Liver (tissue), 9 donors: ENCODE results near the gene XRCC5. TPM values are rescaled to one million over a fixed set of nuclear protein-coding genes. Genes with fewer than 3 reads are reported as not detected.
"Not testable (repeated sequence)": the region's sequence is repeated elsewhere in the genome, so short reads cannot be mapped to it uniquely, and the experiment has no call there.

Source experiments
- DNase-seq: peaks from one replicate; pipeline ENCODE4 v3.0.0-alpha.2; 2017; ENCODE audit warnings: low spot score
- H3K27ac ChIP-seq, 2 donors: one replicate each; pipeline ENCODE4 v1.7.0; 2013; ENCODE audit warnings: inconsistent platforms in 2 of 2, low read length in 2 of 2, control low read depth in 1 of 2, low read depth in 1 of 2, mild to moderate bottlenecking in 1 of 2
- H3K27me3 ChIP-seq, 4 donors: one replicate each; pipeline versions ENCODE4 v1.6.1 to v1.7.0; 2013; ENCODE audit warnings: low read length in 3 of 4, inconsistent platforms in 1 of 4, mild to moderate bottlenecking in 1 of 4, moderate library complexity in 1 of 4; ENCODE audit not compliant: control insufficient read depth in 4 of 4, insufficient read depth in 4 of 4
- H3K36me3 ChIP-seq, 4 donors: one replicate each; pipeline versions ENCODE4 v1.6.1 to v1.7.0; 2013; ENCODE audit warnings: low read length in 3 of 4, mild to moderate bottlenecking in 3 of 4, low read depth in 1 of 4, moderate library complexity in 1 of 4; ENCODE audit not compliant: control insufficient read depth in 4 of 4, insufficient read depth in 3 of 4
- H3K4me1 ChIP-seq, 4 donors: one replicate each; pipeline versions ENCODE4 v1.6.1 to v1.7.0; 2013; ENCODE audit warnings: low read length in 3 of 4, mild to moderate bottlenecking in 3 of 4, moderate library complexity in 1 of 4; ENCODE audit not compliant: control insufficient read depth in 4 of 4, insufficient read depth in 4 of 4
- H3K4me3 ChIP-seq, 3 donors: one replicate each; pipeline versions ENCODE4 v1.6.1 to v1.7.0; 2013; ENCODE audit warnings: low read length in 3 of 3, control low read depth in 1 of 3, low read depth in 1 of 3, mild to moderate bottlenecking in 1 of 3
- H3K9ac ChIP-seq, 2 donors: one replicate each; pipeline ENCODE4 v1.7.0; 2013; ENCODE audit warnings: low read length in 2 of 2, mild to moderate bottlenecking in 2 of 2, moderate library complexity in 2 of 2, control low read depth in 1 of 2, low read depth in 1 of 2
- H3K9me3 ChIP-seq, 4 donors: one replicate each; pipeline versions ENCODE4 v1.6.1 to v1.7.0; 2013; ENCODE audit warnings: low read length in 3 of 4; ENCODE audit not compliant: control insufficient read depth in 4 of 4
- EGR1 ChIP-seq, 2 donors: IDR thresholded peaks; 2 replicates each; pipeline ENCODE4 v1.6.1; 2016 to 2018; ENCODE audit warnings: antibody characterized with exemption in 2 of 2, low read depth in 2 of 2
- FOXA1 ChIP-seq: IDR thresholded peaks from 2 replicates; pipeline ENCODE4 v1.6.1; 2016; ENCODE audit warnings: antibody characterized with exemption
- FOXA2 ChIP-seq: IDR thresholded peaks from 2 replicates; pipeline ENCODE4 v1.6.1; 2016; ENCODE audit warnings: antibody characterized with exemption
- GABPA ChIP-seq, 2 donors: IDR thresholded peaks in 1 of 2; conservative IDR thresholded peaks in 1 of 2; 2 replicates each; pipeline ENCODE4 v1.6.1; 2016; ENCODE audit warnings: antibody characterized with exemption in 2 of 2, mild to moderate bottlenecking in 1 of 2, moderate library complexity in 1 of 2
- HNF4A ChIP-seq, 2 donors: conservative IDR thresholded peaks; 2 replicates each; pipeline ENCODE4 v1.6.1; 2016; ENCODE audit warnings: antibody characterized with exemption in 2 of 2, mild to moderate bottlenecking in 2 of 2
- HNF4G ChIP-seq: IDR thresholded peaks from 2 replicates; pipeline ENCODE4 v1.6.1; 2016; ENCODE audit warnings: antibody characterized with exemption
- JUND ChIP-seq, 2 donors: IDR thresholded peaks; 2 replicates each; pipeline ENCODE4 v1.6.1; 2016; ENCODE audit warnings: antibody characterized with exemption in 2 of 2
- NR2F2 ChIP-seq: IDR thresholded peaks from 2 replicates; pipeline ENCODE4 v1.6.1; 2016; ENCODE audit warnings: antibody characterized with exemption
- RAD21 ChIP-seq, 2 donors: IDR thresholded peaks; 2 replicates each; pipeline ENCODE4 v1.6.1; 2016; ENCODE audit warnings: antibody characterized with exemption in 2 of 2, mild to moderate bottlenecking in 2 of 2
- RXRA ChIP-seq, 2 donors: IDR thresholded peaks; 2 replicates each; pipeline ENCODE4 v1.6.1; 2017 to 2018; ENCODE audit warnings: antibody characterized with exemption in 2 of 2, mild to moderate bottlenecking in 1 of 2
- SP1 ChIP-seq: IDR thresholded peaks from 2 replicates; pipeline ENCODE4 v1.6.1; 2018; ENCODE audit warnings: antibody characterized with exemption, mild to moderate bottlenecking
- TAF1 ChIP-seq: conservative IDR thresholded peaks from 2 replicates; pipeline ENCODE4 v1.6.1; 2016; ENCODE audit warnings: antibody characterized with exemption, mild to moderate bottlenecking
- YY1 ChIP-seq: IDR thresholded peaks from 2 replicates; pipeline ENCODE4 v1.6.1; 2016; ENCODE audit warnings: antibody characterized with exemption, mild to moderate bottlenecking
- WGBS: extraction: QIAGEN DNeasy Blood & Tissue Kit; methylation state at CpG from one replicate; pipeline ENCODE4 v1.1.7; 2013; 5-methylcytosine and 5-hydroxymethylcytosine counted together
- polyA plus RNA-seq, 2 donors: library from polyadenylated mRNA; stranded (reverse) in 1 of 2; unstranded in 1 of 2; fragments of 200-250 nt in 1 of 2; fragments of >200 nt in 1 of 2; fragmentation: Nextera tagmentation in 1 of 2; extraction: Ambion mirVana in 1 of 2; gene quantifications; one replicate each; pipeline versions ENCODE4 v1.2.1 to v1.2.3, GENCODE V29; 2013 to 2015
- total RNA-seq, 2 donors: library from RNA; depleted of rRNA; stranded (reverse); fragments of >200 nt; gene quantifications; one replicate each; pipeline ENCODE4 v1.2.3, GENCODE V29; 2014
- TF ChIP-seq, protein P1 (sequence below): IDR thresholded peaks from 2 replicates; pipeline ENCODE4 v1.6.1; 2016; ENCODE audit warnings: antibody characterized with exemption
- TF ChIP-seq, protein P2 (sequence below): IDR thresholded peaks from 2 replicates; pipeline ENCODE4 v1.6.1; 2016; ENCODE audit warnings: antibody characterized with exemption
- TF ChIP-seq, protein P3 (sequence below): fragments of 150-350 bp; IDR thresholded peaks from 2 replicates; pipeline ENCODE4 v1.5.1; 2017; ENCODE audit warnings: improper control_type of control experiment, low read depth, low read length; ENCODE audit not compliant: missing input control
- TF ChIP-seq, protein P4 (sequence below): IDR thresholded peaks from 2 replicates; pipeline ENCODE4 v1.6.1; 2016; ENCODE audit warnings: antibody characterized with exemption, mild to moderate bottlenecking
- TF ChIP-seq, protein P5 (sequence below): IDR thresholded peaks from 2 replicates; pipeline ENCODE4 v1.6.1; 2016; ENCODE audit warnings: antibody characterized with exemption
- donor health status: healthy.
- donor health status: healthy.
- donor health status: healthy.
- donor health status: healthy.
- donor health status: healthy.

XRCC5 gene
- total and polyA plus RNA-seq, 4 donors = 63.7 to 140 (median 84.5) TPM

DNA sequence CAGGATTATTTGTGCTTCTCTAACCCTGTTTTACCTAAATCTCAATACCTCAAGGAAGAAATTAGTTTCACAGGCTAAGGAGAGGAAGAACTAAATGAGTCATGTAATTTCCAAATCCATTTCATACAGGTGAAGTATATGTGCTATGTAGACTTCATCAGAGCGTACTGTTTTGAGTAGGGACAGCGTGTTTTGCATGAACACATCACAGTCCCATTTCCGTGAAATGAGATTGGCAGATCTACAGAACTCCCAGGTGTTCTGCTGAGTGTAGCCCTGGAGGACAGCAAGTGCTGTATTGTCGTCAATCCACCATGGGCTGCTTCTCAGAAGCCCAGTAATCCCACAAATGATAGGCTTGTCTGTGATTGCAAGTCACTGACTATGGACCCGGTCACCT is 97.7 kb downstream of the XRCC5 start:
- TF ChIP-seq, protein P1, sequence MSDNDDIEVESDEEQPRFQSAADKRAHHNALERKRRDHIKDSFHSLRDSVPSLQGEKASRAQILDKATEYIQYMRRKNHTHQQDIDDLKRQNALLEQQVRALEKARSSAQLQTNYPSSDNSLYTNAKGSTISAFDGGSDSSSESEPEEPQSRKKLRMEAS = no peak
- no peak for TF ChIP-seq JUND (IDR thresholded peaks at IDR 0.05)
- no peak for TF ChIP-seq EGR1 (IDR thresholded peaks at IDR 0.05; ENCODE audit: low read depth in 2 of 2)
- no peak for TF ChIP-seq HNF4A (conservative IDR thresholded peaks at IDR 0.05)
- TF ChIP-seq RAD21 (IDR thresholded peaks at IDR 0.05) = no peak
- TF ChIP-seq RXRA (IDR thresholded peaks at IDR 0.05) = no peak
- no peak for TF ChIP-seq HNF4G
- TF ChIP-seq, protein P2, sequence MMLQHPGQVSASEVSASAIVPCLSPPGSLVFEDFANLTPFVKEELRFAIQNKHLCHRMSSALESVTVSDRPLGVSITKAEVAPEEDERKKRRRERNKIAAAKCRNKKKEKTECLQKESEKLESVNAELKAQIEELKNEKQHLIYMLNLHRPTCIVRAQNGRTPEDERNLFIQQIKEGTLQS = no peak
- TF ChIP-seq SP1 = no peak
- TF ChIP-seq, protein P3, sequence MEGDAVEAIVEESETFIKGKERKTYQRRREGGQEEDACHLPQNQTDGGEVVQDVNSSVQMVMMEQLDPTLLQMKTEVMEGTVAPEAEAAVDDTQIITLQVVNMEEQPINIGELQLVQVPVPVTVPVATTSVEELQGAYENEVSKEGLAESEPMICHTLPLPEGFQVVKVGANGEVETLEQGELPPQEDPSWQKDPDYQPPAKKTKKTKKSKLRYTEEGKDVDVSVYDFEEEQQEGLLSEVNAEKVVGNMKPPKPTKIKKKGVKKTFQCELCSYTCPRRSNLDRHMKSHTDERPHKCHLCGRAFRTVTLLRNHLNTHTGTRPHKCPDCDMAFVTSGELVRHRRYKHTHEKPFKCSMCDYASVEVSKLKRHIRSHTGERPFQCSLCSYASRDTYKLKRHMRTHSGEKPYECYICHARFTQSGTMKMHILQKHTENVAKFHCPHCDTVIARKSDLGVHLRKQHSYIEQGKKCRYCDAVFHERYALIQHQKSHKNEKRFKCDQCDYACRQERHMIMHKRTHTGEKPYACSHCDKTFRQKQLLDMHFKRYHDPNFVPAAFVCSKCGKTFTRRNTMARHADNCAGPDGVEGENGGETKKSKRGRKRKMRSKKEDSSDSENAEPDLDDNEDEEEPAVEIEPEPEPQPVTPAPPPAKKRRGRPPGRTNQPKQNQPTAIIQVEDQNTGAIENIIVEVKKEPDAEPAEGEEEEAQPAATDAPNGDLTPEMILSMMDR = no peak
- TF ChIP-seq NR2F2 = no peak
- no peak overlapping the region for H3K4me3 ChIP-seq
- H3K27ac ChIP-seq = no peak overlapping the region
- no peak overlapping the region for H3K9ac ChIP-seq
- peaks cover 8 to 61% (median 59%) of the 10 kb centered on the region in 4 donors for H3K36me3 ChIP-seq
- no peaks in the 10 kb centered on the region for H3K4me1 ChIP-seq
- no peaks in the 10 kb centered on the region for H3K27me3 ChIP-seq
- 98% methylated on average over 5 of the region's 5 CpGs for WGBS
- H3K9me3 ChIP-seq = no peaks in the 10 kb centered on the region
- DNase-seq = no peak

DNA sequence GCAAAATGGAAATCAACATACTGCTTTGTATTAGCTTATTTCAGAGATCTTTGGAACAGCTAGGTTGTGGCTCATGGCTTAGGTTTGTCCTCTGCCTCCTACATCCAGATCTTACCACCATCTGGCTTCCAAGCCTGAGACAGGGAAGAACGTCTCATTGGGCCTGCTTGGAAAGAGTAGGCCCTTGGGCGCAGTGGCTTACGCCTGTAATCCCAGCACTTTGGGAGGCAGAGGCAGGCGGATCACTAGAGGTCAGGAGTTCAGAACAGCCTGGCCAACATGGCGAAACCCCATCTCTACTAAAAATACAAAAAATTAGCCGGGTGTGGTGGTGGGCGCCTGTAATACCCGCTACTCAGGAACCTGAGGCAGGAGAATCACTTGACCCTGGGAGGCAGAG is 99.5 kb downstream of the XRCC5 start:
- H3K4me3 ChIP-seq, H3K27me3 ChIP-seq, DNase-seq, H3K4me1 ChIP-seq, H3K9me3 ChIP-seq, H3K9ac ChIP-seq, H3K27ac ChIP-seq: not testable (repeated sequence)
- peaks cover 8 to 46% (median 43%) of the 10 kb centered on the region in 4 donors for H3K36me3 ChIP-seq
- 97% methylated on average over 8 of the region's 8 CpGs for WGBS

DNA sequence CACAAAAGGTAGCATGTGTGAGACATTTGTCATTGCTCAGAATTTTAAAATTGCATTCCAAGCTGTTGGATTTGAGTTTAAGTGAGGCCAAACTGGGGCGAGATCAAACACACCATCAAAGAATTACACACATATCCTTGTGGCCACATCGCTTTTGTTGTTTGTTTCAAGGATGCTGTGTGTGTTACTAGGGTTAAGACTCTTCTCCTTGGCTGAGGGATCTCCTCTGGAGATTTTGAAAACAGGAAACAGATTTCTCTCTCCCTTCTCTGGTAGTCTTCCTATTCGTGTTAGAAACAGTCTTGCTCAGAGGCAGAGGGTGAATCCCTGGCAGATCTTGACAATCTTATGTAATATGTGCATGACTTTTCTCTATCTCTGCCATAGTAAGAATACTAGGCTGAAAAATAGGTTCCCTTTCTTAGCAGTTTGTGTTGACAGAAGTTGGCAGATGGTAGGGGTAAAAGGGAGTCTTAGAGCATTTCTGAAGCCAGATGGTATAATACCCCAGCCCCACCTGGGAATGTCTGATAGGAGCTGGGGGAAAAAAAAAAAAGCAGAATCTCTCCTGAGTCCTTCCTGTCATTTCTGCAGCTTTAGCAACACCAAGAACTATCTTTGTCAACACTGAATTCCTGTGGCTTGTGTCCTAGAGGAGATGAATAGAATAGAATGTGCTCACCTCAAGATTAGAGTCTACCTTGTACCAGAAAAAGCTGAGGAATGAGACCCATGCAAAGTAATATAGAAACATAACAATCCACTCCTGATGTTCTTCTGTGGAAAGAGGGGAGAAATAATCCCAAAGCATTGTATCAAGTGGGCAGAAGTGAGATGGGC is 101.8 kb downstream of the XRCC5 start:
- no peak for DNase-seq
- Histone ChIP-seq H3K9ac (no peak overlapping the region), H3K4me3 (no peak overlapping the region), H3K4me1 (no peaks in the 10 kb centered on the region), H3K27ac (no peak overlapping the region), H3K27me3 (no peaks in the 10 kb centered on the region), H3K9me3 (no peaks in the 10 kb centered on the region), H3K36me3 (peaks cover 2 to 25% (median 22%) of the 10 kb centered on the region in 4 donors)
- WGBS = 74% methylated on average over 3 of the region's 3 CpGs
- TF ChIP-seq, protein P4, sequence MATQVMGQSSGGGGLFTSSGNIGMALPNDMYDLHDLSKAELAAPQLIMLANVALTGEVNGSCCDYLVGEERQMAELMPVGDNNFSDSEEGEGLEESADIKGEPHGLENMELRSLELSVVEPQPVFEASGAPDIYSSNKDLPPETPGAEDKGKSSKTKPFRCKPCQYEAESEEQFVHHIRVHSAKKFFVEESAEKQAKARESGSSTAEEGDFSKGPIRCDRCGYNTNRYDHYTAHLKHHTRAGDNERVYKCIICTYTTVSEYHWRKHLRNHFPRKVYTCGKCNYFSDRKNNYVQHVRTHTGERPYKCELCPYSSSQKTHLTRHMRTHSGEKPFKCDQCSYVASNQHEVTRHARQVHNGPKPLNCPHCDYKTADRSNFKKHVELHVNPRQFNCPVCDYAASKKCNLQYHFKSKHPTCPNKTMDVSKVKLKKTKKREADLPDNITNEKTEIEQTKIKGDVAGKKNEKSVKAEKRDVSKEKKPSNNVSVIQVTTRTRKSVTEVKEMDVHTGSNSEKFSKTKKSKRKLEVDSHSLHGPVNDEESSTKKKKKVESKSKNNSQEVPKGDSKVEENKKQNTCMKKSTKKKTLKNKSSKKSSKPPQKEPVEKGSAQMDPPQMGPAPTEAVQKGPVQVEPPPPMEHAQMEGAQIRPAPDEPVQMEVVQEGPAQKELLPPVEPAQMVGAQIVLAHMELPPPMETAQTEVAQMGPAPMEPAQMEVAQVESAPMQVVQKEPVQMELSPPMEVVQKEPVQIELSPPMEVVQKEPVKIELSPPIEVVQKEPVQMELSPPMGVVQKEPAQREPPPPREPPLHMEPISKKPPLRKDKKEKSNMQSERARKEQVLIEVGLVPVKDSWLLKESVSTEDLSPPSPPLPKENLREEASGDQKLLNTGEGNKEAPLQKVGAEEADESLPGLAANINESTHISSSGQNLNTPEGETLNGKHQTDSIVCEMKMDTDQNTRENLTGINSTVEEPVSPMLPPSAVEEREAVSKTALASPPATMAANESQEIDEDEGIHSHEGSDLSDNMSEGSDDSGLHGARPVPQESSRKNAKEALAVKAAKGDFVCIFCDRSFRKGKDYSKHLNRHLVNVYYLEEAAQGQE = no peak
- TF ChIP-seq EGR1 (IDR thresholded peaks at IDR 0.05; ENCODE audit: low read depth in 2 of 2) (no peak), HNF4A (conservative IDR thresholded peaks at IDR 0.05) (no peak), JUND (IDR thresholded peaks at IDR 0.05) (no peak), GABPA (IDR thresholded peaks at IDR 0.05 in 1 of 2, conservative IDR thresholded peaks at IDR 0.05 in 1 of 2) (no peak), NR2F2 (no peak), HNF4G (no peak), TAF1 (no peak), RXRA (IDR thresholded peaks at IDR 0.05) (no peak), YY1 (no peak), FOXA1 (no peak), FOXA2 (no peak), RAD21 (IDR thresholded peaks at IDR 0.05) (no peak), SP1 (no peak)
- TF ChIP-seq, protein P2 = no peak
- TF ChIP-seq, protein P5, sequence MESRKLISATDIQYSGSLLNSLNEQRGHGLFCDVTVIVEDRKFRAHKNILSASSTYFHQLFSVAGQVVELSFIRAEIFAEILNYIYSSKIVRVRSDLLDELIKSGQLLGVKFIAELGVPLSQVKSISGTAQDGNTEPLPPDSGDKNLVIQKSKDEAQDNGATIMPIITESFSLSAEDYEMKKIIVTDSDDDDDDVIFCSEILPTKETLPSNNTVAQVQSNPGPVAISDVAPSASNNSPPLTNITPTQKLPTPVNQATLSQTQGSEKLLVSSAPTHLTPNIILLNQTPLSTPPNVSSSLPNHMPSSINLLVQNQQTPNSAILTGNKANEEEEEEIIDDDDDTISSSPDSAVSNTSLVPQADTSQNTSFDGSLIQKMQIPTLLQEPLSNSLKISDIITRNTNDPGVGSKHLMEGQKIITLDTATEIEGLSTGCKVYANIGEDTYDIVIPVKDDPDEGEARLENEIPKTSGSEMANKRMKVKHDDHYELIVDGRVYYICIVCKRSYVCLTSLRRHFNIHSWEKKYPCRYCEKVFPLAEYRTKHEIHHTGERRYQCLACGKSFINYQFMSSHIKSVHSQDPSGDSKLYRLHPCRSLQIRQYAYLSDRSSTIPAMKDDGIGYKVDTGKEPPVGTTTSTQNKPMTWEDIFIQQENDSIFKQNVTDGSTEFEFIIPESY = no peak
